K562 (cell line): Measurements from ENCODE around the gene EVI5L. TPM values are rescaled to one million over a fixed set of nuclear protein-coding genes. Genes with fewer than 3 reads are reported as not detected.

ENCODE experiments used
- CREBBP ChIP-seq: IDR thresholded peaks from one replicate; pipeline ENCODE4 v1.6.1; 2012; ENCODE audit warnings: low read depth, mild to moderate bottlenecking, control low read depth, inconsistent platforms, low read length
- FUS ChIP-seq: fragments of 200-400 bp; formaldehyde crosslinking; optimal IDR thresholded peaks from 2 replicates; pipeline ENCODE3; 2017; ENCODE audit warnings: low read depth, low read length
- SETDB1 ChIP-seq: IDR thresholded peaks from one replicate; pipeline ENCODE4 v1.6.1; 2012; ENCODE audit warnings: low read length, control low read depth, inconsistent platforms
- polyA plus RNA-seq, 8 experiments: library from polyadenylated mRNA; depleted of rRNA in 4 of 8; stranded (reverse) in 5 of 8; unstranded in 3 of 8; fragments of >200 nt; fragmentation: Nextera tagmentation in 2 of 8; fragmentation: Illumina TruSeq in 1 of 8; extraction: Ambion mirVana in 2 of 8; extraction: Trizol in 1 of 8; gene quantifications; 2 replicates each; pipeline versions ENCODE4 v1.2.1 to v1.2.3, GENCODE V29; 2011 to 2014; ENCODE audit warnings: inconsistent platforms in 1 of 8, missing spikeins in 1 of 8
- total RNA-seq, 7 experiments: library from RNA; depleted of rRNA in 6 of 7; stranded (reverse); fragments of >200 nt in 6 of 7; fragmentation: Illumina TruSeq in 2 of 7; extraction: Trizol in 2 of 7; gene quantifications; 2 replicates each; pipeline versions ENCODE4 v1.2.1 to v1.2.3, GENCODE V29; 2011 to 2021; ENCODE audit warnings: low replicate concordance in 1 of 7
- TF ChIP-seq, protein P1 (sequence below): fragments of 450-650 bp; IDR thresholded peaks from 2 replicates; pipeline ENCODE4 v1.6.1; 2016; ENCODE audit warnings: antibody characterized with exemption
- TF ChIP-seq, protein P2 (sequence below), 3 experiments: IDR thresholded peaks in 2 of 3; conservative IDR thresholded peaks in 1 of 3; 2 replicates each; pipeline ENCODE4 v1.5.1; 2011 to 2012; ENCODE audit warnings: low read length in 3 of 3, mild to moderate bottlenecking in 3 of 3, control low read depth in 2 of 3, improper control_type of control experiment in 1 of 3, inconsistent platforms in 1 of 3, low read depth in 1 of 3, mixed read lengths in 1 of 3, moderate library complexity in 1 of 3; ENCODE audit not compliant: insufficient read depth in 2 of 3
- TF ChIP-seq, protein P3 (sequence below), 2 experiments: fragments of 450-650 bp in 1 of 2; IDR thresholded peaks; 2 replicates each; pipeline ENCODE4 v1.6.1; 2011 to 2017; ENCODE audit warnings: low read depth in 2 of 2, antibody characterized with exemption in 1 of 2, borderline replicate concordance in 1 of 2, low read length in 1 of 2, mild to moderate bottlenecking in 1 of 2, mixed read lengths in 1 of 2; ENCODE audit not compliant: control insufficient read depth in 1 of 2

Gene EVI5L
- total and polyA plus RNA-seq, 9 of the 15 experiments (the other 6 are each of a cell fraction or from before 2014, with no cell fraction given) = 0.69 to 1.8 (median 1.2) TPM; not detected in 2

GRCh38 chr19:7790416-7790815 lies 39.6 kb upstream of the EVI5L start (continued):
- TF ChIP-seq, protein P1, sequence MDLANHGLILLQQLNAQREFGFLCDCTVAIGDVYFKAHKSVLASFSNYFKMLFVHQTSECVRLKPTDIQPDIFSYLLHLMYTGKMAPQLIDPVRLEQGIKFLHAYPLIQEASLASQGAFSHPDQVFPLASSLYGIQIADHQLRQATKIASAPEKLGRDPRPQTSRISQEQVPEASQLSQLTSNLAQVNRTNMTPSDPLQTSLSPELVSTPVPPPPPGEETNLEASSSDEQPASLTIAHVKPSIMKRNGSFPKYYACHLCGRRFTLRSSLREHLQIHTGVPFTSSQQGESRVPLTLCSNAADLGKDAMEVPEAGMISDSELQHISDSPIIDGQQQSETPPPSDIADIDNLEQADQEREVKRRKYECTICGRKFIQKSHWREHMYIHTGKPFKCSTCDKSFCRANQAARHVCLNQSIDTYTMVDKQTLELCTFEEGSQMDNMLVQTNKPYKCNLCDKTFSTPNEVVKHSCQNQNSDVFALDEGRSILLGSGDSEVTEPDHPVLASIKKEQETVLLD = no peak
- TF ChIP-seq, protein P2, sequence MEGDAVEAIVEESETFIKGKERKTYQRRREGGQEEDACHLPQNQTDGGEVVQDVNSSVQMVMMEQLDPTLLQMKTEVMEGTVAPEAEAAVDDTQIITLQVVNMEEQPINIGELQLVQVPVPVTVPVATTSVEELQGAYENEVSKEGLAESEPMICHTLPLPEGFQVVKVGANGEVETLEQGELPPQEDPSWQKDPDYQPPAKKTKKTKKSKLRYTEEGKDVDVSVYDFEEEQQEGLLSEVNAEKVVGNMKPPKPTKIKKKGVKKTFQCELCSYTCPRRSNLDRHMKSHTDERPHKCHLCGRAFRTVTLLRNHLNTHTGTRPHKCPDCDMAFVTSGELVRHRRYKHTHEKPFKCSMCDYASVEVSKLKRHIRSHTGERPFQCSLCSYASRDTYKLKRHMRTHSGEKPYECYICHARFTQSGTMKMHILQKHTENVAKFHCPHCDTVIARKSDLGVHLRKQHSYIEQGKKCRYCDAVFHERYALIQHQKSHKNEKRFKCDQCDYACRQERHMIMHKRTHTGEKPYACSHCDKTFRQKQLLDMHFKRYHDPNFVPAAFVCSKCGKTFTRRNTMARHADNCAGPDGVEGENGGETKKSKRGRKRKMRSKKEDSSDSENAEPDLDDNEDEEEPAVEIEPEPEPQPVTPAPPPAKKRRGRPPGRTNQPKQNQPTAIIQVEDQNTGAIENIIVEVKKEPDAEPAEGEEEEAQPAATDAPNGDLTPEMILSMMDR (IDR thresholded peaks at IDR 0.05 in 2 of 3, conservative IDR thresholded peaks at IDR 0.05 in 1 of 3; ENCODE audit: insufficient read depth in 2 of 3, low read depth in 1 of 3, low read length in 3 of 3) = no peak
- TF ChIP-seq, protein P3, sequence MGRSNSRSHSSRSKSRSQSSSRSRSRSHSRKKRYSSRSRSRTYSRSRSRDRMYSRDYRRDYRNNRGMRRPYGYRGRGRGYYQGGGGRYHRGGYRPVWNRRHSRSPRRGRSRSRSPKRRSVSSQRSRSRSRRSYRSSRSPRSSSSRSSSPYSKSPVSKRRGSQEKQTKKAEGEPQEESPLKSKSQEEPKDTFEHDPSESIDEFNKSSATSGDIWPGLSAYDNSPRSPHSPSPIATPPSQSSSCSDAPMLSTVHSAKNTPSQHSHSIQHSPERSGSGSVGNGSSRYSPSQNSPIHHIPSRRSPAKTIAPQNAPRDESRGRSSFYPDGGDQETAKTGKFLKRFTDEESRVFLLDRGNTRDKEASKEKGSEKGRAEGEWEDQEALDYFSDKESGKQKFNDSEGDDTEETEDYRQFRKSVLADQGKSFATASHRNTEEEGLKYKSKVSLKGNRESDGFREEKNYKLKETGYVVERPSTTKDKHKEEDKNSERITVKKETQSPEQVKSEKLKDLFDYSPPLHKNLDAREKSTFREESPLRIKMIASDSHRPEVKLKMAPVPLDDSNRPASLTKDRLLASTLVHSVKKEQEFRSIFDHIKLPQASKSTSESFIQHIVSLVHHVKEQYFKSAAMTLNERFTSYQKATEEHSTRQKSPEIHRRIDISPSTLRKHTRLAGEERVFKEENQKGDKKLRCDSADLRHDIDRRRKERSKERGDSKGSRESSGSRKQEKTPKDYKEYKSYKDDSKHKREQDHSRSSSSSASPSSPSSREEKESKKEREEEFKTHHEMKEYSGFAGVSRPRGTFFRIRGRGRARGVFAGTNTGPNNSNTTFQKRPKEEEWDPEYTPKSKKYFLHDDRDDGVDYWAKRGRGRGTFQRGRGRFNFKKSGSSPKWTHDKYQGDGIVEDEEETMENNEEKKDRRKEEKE (IDR thresholded peaks at IDR 0.05; ENCODE audit: borderline replicate concordance in 1 of 2, control insufficient read depth in 1 of 2, low read depth in 2 of 2, low read length in 1 of 2) = no peak
- TF ChIP-seq FUS = no peak
- TF ChIP-seq SETDB1 = no peak
- no peak for TF ChIP-seq CREBBP
- TF ChIP-seq, all 486 proteins: peak for 0
